Liver (tissue), 3 donors: Measurements from ENCODE around the gene RMND1.

ENCODE experiments used
- GABPA ChIP-seq, 2 donors: IDR thresholded peaks in 1 of 2; conservative IDR thresholded peaks in 1 of 2; 2 replicates each; pipeline ENCODE4 v1.6.1; 2016; ENCODE audit warnings: antibody characterized with exemption in 2 of 2, mild to moderate bottlenecking in 1 of 2, moderate library complexity in 1 of 2
- SP1 ChIP-seq: IDR thresholded peaks from 2 replicates; pipeline ENCODE4 v1.6.1; 2018; ENCODE audit warnings: antibody characterized with exemption, mild to moderate bottlenecking
- TF ChIP-seq, protein P1 (sequence below): fragments of 150-350 bp; IDR thresholded peaks from 2 replicates; pipeline ENCODE4 v1.5.1; 2017; ENCODE audit warnings: improper control_type of control experiment, low read depth, low read length; ENCODE audit not compliant: missing input control
- TF ChIP-seq, protein P2 (sequence below): IDR thresholded peaks from 2 replicates; pipeline ENCODE4 v1.6.1; 2016; ENCODE audit warnings: antibody characterized with exemption
- TF ChIP-seq, protein P3 (sequence below): IDR thresholded peaks from 2 replicates; pipeline ENCODE4 v1.6.1; 2016; ENCODE audit warnings: antibody characterized with exemption, mild to moderate bottlenecking
- donor health status: healthy.
- donor health status: healthy.

DNA sequence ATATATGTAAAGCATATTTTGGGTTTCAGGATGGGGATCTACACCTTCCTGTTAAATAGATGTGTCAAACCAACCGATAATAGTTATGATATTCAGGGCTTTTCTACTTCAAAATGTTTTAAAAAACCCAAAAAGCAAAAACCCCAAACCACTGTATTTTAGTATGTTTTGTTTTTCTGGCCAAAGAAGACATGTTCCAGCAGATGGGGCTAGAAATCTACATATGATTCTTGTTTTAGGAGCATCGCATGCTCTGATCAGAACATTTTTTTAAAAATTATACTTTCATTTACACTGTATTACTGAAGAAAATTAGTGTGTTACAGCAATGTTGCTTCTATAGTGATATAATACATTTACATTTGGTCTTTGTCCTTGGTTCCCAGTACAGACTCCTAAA is 11.0 kb downstream of the RMND1 start:
- no peak for TF ChIP-seq GABPA (IDR thresholded peaks at IDR 0.05 in 1 of 2, conservative IDR thresholded peaks at IDR 0.05 in 1 of 2)
- TF ChIP-seq, protein P1, sequence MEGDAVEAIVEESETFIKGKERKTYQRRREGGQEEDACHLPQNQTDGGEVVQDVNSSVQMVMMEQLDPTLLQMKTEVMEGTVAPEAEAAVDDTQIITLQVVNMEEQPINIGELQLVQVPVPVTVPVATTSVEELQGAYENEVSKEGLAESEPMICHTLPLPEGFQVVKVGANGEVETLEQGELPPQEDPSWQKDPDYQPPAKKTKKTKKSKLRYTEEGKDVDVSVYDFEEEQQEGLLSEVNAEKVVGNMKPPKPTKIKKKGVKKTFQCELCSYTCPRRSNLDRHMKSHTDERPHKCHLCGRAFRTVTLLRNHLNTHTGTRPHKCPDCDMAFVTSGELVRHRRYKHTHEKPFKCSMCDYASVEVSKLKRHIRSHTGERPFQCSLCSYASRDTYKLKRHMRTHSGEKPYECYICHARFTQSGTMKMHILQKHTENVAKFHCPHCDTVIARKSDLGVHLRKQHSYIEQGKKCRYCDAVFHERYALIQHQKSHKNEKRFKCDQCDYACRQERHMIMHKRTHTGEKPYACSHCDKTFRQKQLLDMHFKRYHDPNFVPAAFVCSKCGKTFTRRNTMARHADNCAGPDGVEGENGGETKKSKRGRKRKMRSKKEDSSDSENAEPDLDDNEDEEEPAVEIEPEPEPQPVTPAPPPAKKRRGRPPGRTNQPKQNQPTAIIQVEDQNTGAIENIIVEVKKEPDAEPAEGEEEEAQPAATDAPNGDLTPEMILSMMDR = peak; percentile 50
- TF ChIP-seq SP1 = no peak
- TF ChIP-seq, protein P2, sequence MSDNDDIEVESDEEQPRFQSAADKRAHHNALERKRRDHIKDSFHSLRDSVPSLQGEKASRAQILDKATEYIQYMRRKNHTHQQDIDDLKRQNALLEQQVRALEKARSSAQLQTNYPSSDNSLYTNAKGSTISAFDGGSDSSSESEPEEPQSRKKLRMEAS = no peak
- TF ChIP-seq, protein P3, sequence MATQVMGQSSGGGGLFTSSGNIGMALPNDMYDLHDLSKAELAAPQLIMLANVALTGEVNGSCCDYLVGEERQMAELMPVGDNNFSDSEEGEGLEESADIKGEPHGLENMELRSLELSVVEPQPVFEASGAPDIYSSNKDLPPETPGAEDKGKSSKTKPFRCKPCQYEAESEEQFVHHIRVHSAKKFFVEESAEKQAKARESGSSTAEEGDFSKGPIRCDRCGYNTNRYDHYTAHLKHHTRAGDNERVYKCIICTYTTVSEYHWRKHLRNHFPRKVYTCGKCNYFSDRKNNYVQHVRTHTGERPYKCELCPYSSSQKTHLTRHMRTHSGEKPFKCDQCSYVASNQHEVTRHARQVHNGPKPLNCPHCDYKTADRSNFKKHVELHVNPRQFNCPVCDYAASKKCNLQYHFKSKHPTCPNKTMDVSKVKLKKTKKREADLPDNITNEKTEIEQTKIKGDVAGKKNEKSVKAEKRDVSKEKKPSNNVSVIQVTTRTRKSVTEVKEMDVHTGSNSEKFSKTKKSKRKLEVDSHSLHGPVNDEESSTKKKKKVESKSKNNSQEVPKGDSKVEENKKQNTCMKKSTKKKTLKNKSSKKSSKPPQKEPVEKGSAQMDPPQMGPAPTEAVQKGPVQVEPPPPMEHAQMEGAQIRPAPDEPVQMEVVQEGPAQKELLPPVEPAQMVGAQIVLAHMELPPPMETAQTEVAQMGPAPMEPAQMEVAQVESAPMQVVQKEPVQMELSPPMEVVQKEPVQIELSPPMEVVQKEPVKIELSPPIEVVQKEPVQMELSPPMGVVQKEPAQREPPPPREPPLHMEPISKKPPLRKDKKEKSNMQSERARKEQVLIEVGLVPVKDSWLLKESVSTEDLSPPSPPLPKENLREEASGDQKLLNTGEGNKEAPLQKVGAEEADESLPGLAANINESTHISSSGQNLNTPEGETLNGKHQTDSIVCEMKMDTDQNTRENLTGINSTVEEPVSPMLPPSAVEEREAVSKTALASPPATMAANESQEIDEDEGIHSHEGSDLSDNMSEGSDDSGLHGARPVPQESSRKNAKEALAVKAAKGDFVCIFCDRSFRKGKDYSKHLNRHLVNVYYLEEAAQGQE = no peak
